H1 (cell line): Measurements from ENCODE around the gene COL4A3. TPM values are rescaled to one million over a fixed set of nuclear protein-coding genes. Genes with fewer than 3 reads are reported as not detected.

Experiments
- CTCF ChIA-PET: fragments of 300-600 bp; sonication (Branson Sonifier 250); formaldehyde crosslinking; loops from one replicate; lab custom pipeline; 2021; ENCODE audit not compliant: partially characterized antibody; lab: Charles Lee
- POLR2A ChIA-PET: fragments of 300-600 bp; sonication (Branson Sonifier 250); formaldehyde crosslinking; loops from one replicate; lab custom pipeline; 2021; ENCODE audit warnings: inconsistent platforms; ENCODE audit not compliant: partially characterized antibody; lab: Charles Lee
- DNase-seq, 2 experiments: peaks; one replicate each; pipeline versions ENCODE4 v3.0.0 to v3.0.0-alpha.2; 2010 to 2022; ENCODE audit warnings: low spot score in 2 of 2, low read depth in 1 of 2, mixed read lengths in 1 of 2
- FAIRE-seq: peaks from 2 replicates; lab custom pipeline; 2011; peaks lifted over from hg19 to GRCh38; lab: Jason Lieb, UNC
- H2AFZ ChIP-seq: 2 replicates; pipeline ENCODE4 v1.8.1; 2012; ENCODE audit warnings: low read length, inconsistent platforms
- H2AK5ac ChIP-seq: 2 replicates; pipeline ENCODE4 v1.6.1; 2013; ENCODE audit warnings: low read depth, low read length
- H2BK120ac ChIP-seq: replicated peaks from 2 replicates; pipeline ENCODE3; 2013; ENCODE audit warnings: low read depth, low read length, inconsistent platforms
- H2BK12ac ChIP-seq: 2 replicates; pipeline ENCODE4 v1.6.1; 2013; ENCODE audit warnings: low read depth, low read length
- H2BK15ac ChIP-seq: 2 replicates; pipeline ENCODE4 v1.6.1; 2013; ENCODE audit warnings: low read length
- H2BK20ac ChIP-seq: 2 replicates; pipeline ENCODE4 v1.6.1; 2013; ENCODE audit warnings: low read length
- H2BK5ac ChIP-seq: 2 replicates; pipeline ENCODE4 v1.6.1; 2013; ENCODE audit warnings: low read depth, low read length
- H3K14ac ChIP-seq: 2 replicates; pipeline ENCODE4 v1.6.1; 2013; ENCODE audit warnings: inconsistent platforms; ENCODE audit not compliant: insufficient read length
- H3K18ac ChIP-seq: 2 replicates; pipeline ENCODE4 v1.6.1; 2013; ENCODE audit warnings: low read length; ENCODE audit errors: extremely low read depth
- H3K23ac ChIP-seq: 2 replicates; pipeline ENCODE4 v1.6.1; 2013; ENCODE audit warnings: inconsistent platforms; ENCODE audit not compliant: insufficient read length
- H3K23me2 ChIP-seq: 2 replicates; pipeline ENCODE4 v1.6.1; 2013; ENCODE audit warnings: low read depth, low read length
- H3K27ac ChIP-seq: 2 replicates; pipeline ENCODE4 v1.6.1; 2011; ENCODE audit warnings: low read depth, low read length, inconsistent platforms
- H3K27me3 ChIP-seq, 4 experiments: replicated peaks in 1 of 4; 1 replicate in 1 of 4; 2 replicates in 3 of 4; pipeline versions ENCODE4 v1.6.1 to v1.8.1; 2011 to 2013; ENCODE audit warnings: low read length in 3 of 4, mild to moderate bottlenecking in 3 of 4, inconsistent platforms in 2 of 4, mixed read lengths in 2 of 4, moderate library complexity in 1 of 4; ENCODE audit not compliant: control insufficient read depth in 3 of 4, insufficient read depth in 3 of 4; ENCODE audit errors: extremely low read depth in 1 of 4
- H3K36me3 ChIP-seq, 4 experiments: 2 replicates each; pipeline versions ENCODE4 v1.6.1 to v1.8.1; 2011 to 2013; ENCODE audit warnings: mild to moderate bottlenecking in 4 of 4, low read length in 3 of 4, moderate library complexity in 2 of 4, control low read depth in 1 of 4, inconsistent platforms in 1 of 4; ENCODE audit not compliant: insufficient read depth in 4 of 4, control insufficient read depth in 2 of 4
- H3K4ac ChIP-seq: replicated peaks from 2 replicates; pipeline ENCODE3; 2013; ENCODE audit warnings: low read length, low read depth, mixed read lengths, inconsistent platforms; ENCODE audit not compliant: insufficient read length
- H3K4me1 ChIP-seq, 4 experiments: replicated peaks in 1 of 4; 1 replicate in 1 of 4; 2 replicates in 3 of 4; pipeline versions ENCODE4 v1.6.1 to v1.8.1; 2011 to 2013; ENCODE audit warnings: low read length in 3 of 4, inconsistent platforms in 2 of 4, mixed read lengths in 1 of 4; ENCODE audit not compliant: insufficient read depth in 4 of 4, control insufficient read depth in 3 of 4
- H3K4me2 ChIP-seq, 2 experiments: 2 replicates each; pipeline versions ENCODE4 v1.6.1 to v1.8.1; 2011 to 2013; ENCODE audit warnings: low read depth in 2 of 2, low read length in 2 of 2, control low read depth in 1 of 2, inconsistent platforms in 1 of 2, mild to moderate bottlenecking in 1 of 2; ENCODE audit not compliant: insufficient read depth in 1 of 2
- H3K4me3 ChIP-seq, 4 experiments: fragments of 200-600, 300-600 bp in 1 of 4; sonication (generic), shearing (Covaris generic), sonication (Bioruptor Twin) in 1 of 4; 2 replicates each; pipeline versions ENCODE4 v1.5.1 to v1.8.1; 2011 to 2016; ENCODE audit warnings: low read length in 4 of 4, low read depth in 3 of 4, control low read depth in 2 of 4, inconsistent platforms in 2 of 4, mild to moderate bottlenecking in 2 of 4, mixed read lengths in 1 of 4, moderate library complexity in 1 of 4; ENCODE audit not compliant: insufficient read depth in 2 of 4; ENCODE audit errors: extremely low read depth in 1 of 4
- H3K56ac ChIP-seq: replicated peaks from 2 replicates; pipeline ENCODE3; 2013; ENCODE audit warnings: low read depth, mild to moderate bottlenecking, mixed read lengths, low read length, inconsistent platforms; ENCODE audit not compliant: insufficient read length
- H3K79me1 ChIP-seq: 2 replicates; pipeline ENCODE4 v1.6.1; 2013; ENCODE audit warnings: low read depth, low read length, control low read depth
- H3K79me2 ChIP-seq, 2 experiments: 2 replicates each; pipeline versions ENCODE4 v1.6.1 to v1.8.1; 2012 to 2013; ENCODE audit warnings: low read length in 2 of 2, mild to moderate bottlenecking in 2 of 2, inconsistent platforms in 1 of 2; ENCODE audit not compliant: insufficient read depth in 2 of 2, control insufficient read depth in 1 of 2
- H3K9ac ChIP-seq, 4 experiments: replicated peaks in 1 of 4; 1 replicate in 1 of 4; 2 replicates in 3 of 4; pipeline versions ENCODE4 v1.6.1 to v1.8.1; 2011 to 2013; ENCODE audit warnings: low read depth in 3 of 4, low read length in 3 of 4, control low read depth in 2 of 4, mild to moderate bottlenecking in 2 of 4, moderate library complexity in 2 of 4, inconsistent platforms in 1 of 4; ENCODE audit errors: extremely low read depth in 1 of 4
- H3K9me3 ChIP-seq, 2 experiments: 2 replicates each; pipeline versions ENCODE4 v1.6.1 to v1.8.1; 2012 to 2013; ENCODE audit warnings: mild to moderate bottlenecking in 2 of 2, moderate library complexity in 2 of 2, control low read depth in 1 of 2, inconsistent platforms in 1 of 2, low read depth in 1 of 2, low read length in 1 of 2, mixed read lengths in 1 of 2; ENCODE audit not compliant: insufficient read depth in 2 of 2
- H4K20me1 ChIP-seq, 2 experiments: replicated peaks in 1 of 2; 2 replicates each; pipeline versions ENCODE3 to v1.8.1; 2011 to 2013; ENCODE audit warnings: inconsistent platforms in 2 of 2, low read length in 2 of 2, mild to moderate bottlenecking in 1 of 2; ENCODE audit not compliant: insufficient read depth in 2 of 2, control insufficient read depth in 1 of 2
- H4K5ac ChIP-seq: 2 replicates; pipeline ENCODE4 v1.6.1; 2013; ENCODE audit warnings: low read length, low read depth, mixed read lengths, inconsistent platforms; ENCODE audit not compliant: insufficient read length
- H4K8ac ChIP-seq: 2 replicates; pipeline ENCODE4 v1.8.0; 2013; ENCODE audit warnings: mild to moderate bottlenecking, moderate library complexity, low read length, inconsistent platforms; ENCODE audit not compliant: insufficient read depth; ENCODE audit errors: extremely low read depth
- H4K91ac ChIP-seq: replicated peaks from 2 replicates; pipeline ENCODE3; 2013; ENCODE audit warnings: low read length, mixed read lengths, inconsistent platforms; ENCODE audit not compliant: insufficient read length
- BRCA1 ChIP-seq: IDR thresholded peaks from 2 replicates; pipeline ENCODE4 v1.6.1; 2012; ENCODE audit warnings: low read depth, low read length, improper control_type of control experiment
- CBX8 ChIP-seq: fragments of 300-800, 300-1000 bp; sonication (generic); IDR thresholded peaks from 2 replicates; pipeline ENCODE4 v1.7.1; 2016; ENCODE audit warnings: low read depth, low read length, borderline replicate concordance
- CHD2 ChIP-seq: IDR thresholded peaks from 2 replicates; pipeline ENCODE4 v1.6.1; 2012; ENCODE audit warnings: low read length, improper control_type of control experiment
- KDM1A ChIP-seq: fragments of 200-600, 300-600 bp; sonication (generic); IDR thresholded peaks from 2 replicates; pipeline ENCODE4 v1.7.1; 2016; ENCODE audit warnings: mild to moderate bottlenecking, low read length, borderline replicate concordance
- MAFK ChIP-seq: IDR thresholded peaks from 2 replicates; pipeline ENCODE4 v1.6.1; 2012; ENCODE audit warnings: low read depth, mild to moderate bottlenecking, improper control_type of control experiment, low read length
- RAD21 ChIP-seq, 2 experiments: IDR thresholded peaks in 1 of 2; conservative IDR thresholded peaks in 1 of 2; 2 replicates each; pipeline ENCODE4 v1.6.1; 2011; ENCODE audit warnings: low read depth in 2 of 2, low read length in 2 of 2, improper control_type of control experiment in 1 of 2, inconsistent platforms in 1 of 2, mild to moderate bottlenecking in 1 of 2, moderate library complexity in 1 of 2
- RXRA ChIP-seq: IDR thresholded peaks from 2 replicates; pipeline ENCODE4 v1.6.1; 2011; ENCODE audit warnings: low read depth, mild to moderate bottlenecking, low read length, moderate library complexity; ENCODE audit not compliant: insufficient read depth
- SIN3A ChIP-seq, 2 experiments: IDR thresholded peaks in 1 of 2; conservative IDR thresholded peaks in 1 of 2; 2 replicates each; pipeline ENCODE4 v1.6.1; 2011 to 2012; ENCODE audit warnings: low read length in 2 of 2, improper control_type of control experiment in 1 of 2, low read depth in 1 of 2, mild to moderate bottlenecking in 1 of 2
- TAF1 ChIP-seq: IDR thresholded peaks from 2 replicates; pipeline ENCODE4 v1.6.1; 2011; ENCODE audit warnings: mild to moderate bottlenecking, low read depth, low read length
- TBP ChIP-seq: IDR thresholded peaks from 2 replicates; pipeline ENCODE4 v1.6.1; 2011; ENCODE audit warnings: low read depth, low read length, improper control_type of control experiment
- TEAD4 ChIP-seq: IDR thresholded peaks from 2 replicates; pipeline ENCODE4 v1.6.1; 2012; ENCODE audit warnings: low read depth, low read length, inconsistent platforms, mixed read lengths
- WGBS, 2 experiments: shearing (Covaris generic) in 1 of 2; methylation state at CpG; one replicate each; pipeline versions ENCODE4 v1.1.6 to v1.1.7; 2013 to 2015; ENCODE audit warnings: low lambda C conversion rate in 2 of 2, mixed read lengths in 2 of 2, inconsistent platforms in 1 of 2, low coverage in 1 of 2, missing lambda C conversion rate in 1 of 2; ENCODE audit not compliant: insufficient replicate concordance in 2 of 2, insufficient coverage in 1 of 2, insufficient read length in 1 of 2; ENCODE audit errors: extremely low coverage in 1 of 2, missing lambda C conversion rate in 1 of 2; 5-methylcytosine and 5-hydroxymethylcytosine counted together
- polyA plus RNA-seq, 7 experiments: library from polyadenylated mRNA; depleted of rRNA in 3 of 7; stranded (reverse) in 5 of 7; unstranded in 2 of 7; fragments of >200 nt in 5 of 7; fragments of 200-250 nt in 2 of 7; gene quantifications; 1 replicate in 5 of 7; 2 replicates in 1 of 7; 4 replicates in 1 of 7; pipeline versions ENCODE4 v1.2.1 to v1.2.3, GENCODE V29; 2011 to 2013; ENCODE audit warnings: missing spikeins in 2 of 7, mixed read lengths in 2 of 7
- total RNA-seq: library from RNA; stranded (reverse); fragmentation: NEBNext Ultra II Directional; extraction: Animal tissue kit (Norgen Biotek cat#: 25700); gene quantifications from 2 replicates; pipeline ENCODE4 v1.2.1, GENCODE V29; 2021
- TF ChIP-seq, protein P1 (sequence below): IDR thresholded peaks from 2 replicates; pipeline ENCODE4 v1.6.1; 2011; ENCODE audit warnings: low read depth, mild to moderate bottlenecking, low read length; ENCODE audit not compliant: insufficient read depth

The COL4A3 gene
- total and polyA plus RNA-seq, 2 of the 8 experiments (the other 6 are each of a cell fraction or from before 2014, with no cell fraction given) = 0.12 to 0.17 TPM

DNA sequence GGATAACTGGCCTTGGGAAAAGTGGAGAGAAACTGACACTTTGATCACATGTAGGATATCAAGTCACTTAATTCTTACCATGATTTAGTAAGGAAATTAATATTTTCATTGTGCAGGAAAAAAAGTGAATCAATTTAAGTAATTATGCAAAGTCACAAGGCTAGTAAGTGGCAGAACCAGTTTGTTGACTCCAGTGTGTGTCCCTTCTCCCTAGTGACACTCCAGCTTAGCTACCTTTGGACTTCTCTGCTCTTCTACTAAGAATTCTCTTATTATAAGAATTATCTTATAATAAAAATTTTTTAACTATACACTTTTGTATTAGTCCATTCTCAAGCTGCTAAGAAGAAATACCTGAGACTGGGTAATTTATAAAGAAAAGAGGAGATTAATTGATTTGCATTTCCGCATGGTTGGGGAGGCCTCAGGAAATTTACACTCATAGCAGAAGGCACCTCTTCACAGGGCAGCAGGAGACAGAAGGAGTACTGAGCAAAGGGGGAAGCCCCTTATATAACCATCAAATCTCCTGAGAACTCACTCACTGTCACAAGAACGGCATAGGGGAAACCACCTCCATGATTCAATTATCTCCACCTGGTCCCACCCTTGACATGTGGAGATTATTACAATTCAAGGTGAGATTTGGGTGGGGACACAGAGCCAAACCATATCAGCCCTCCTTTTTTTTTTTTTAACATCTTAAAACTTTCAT is 14.0 kb upstream of the COL4A3 start:
- Histone ChIP-seq H3K23me2 (no peaks in the 10 kb centered on the region), H3K4me1 (no peaks in the 10 kb centered on the region), H3K36me3 (no peaks in the 10 kb centered on the region), H3K27ac (no peak overlapping the region), H2BK20ac (no peak overlapping the region), H3K4me2 (no peak overlapping the region), H3K18ac (no peak overlapping the region), H3K9ac (no peak overlapping the region), H3K14ac (no peak overlapping the region), H2BK120ac (no peak overlapping the region), H3K4me3 (no peak overlapping the region), H3K79me2 (no peaks in the 10 kb centered on the region), H3K56ac (no peak overlapping the region), H2AFZ (no peak overlapping the region), H3K4ac (no peak overlapping the region), H4K8ac (no peak overlapping the region), H2BK12ac (no peak overlapping the region), H2BK15ac (no peak overlapping the region), H2AK5ac (no peak overlapping the region), H3K9me3 (peaks cover 3 to 9% of the 10 kb centered on the region in 2 experiments; a peak in 2 of 4 replicates), H4K91ac (no peak overlapping the region), H3K79me1 (no peaks in the 10 kb centered on the region), H2BK5ac (no peak overlapping the region), H4K20me1 (no peaks in the 10 kb centered on the region), H3K27me3 (no peaks in the 10 kb centered on the region), H3K23ac (no peak overlapping the region), H4K5ac (no peak overlapping the region)
- WGBS, 2 experiments = 94% methylated on average over 2 of the region's 2 CpGs; no CpG with 5 or more reads in 1 of the 2 experiments
- TF ChIP-seq, protein P1, sequence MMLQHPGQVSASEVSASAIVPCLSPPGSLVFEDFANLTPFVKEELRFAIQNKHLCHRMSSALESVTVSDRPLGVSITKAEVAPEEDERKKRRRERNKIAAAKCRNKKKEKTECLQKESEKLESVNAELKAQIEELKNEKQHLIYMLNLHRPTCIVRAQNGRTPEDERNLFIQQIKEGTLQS = no peak
- TF ChIP-seq RAD21 (IDR thresholded peaks at IDR 0.05 in 1 of 2, conservative IDR thresholded peaks at IDR 0.05 in 1 of 2; ENCODE audit: low read depth in 2 of 2, low read length in 2 of 2) = no peak
- TF ChIP-seq TEAD4 = no peak
- TF ChIP-seq CHD2 = no peak
- no peak for TF ChIP-seq SIN3A (conservative IDR thresholded peaks at IDR 0.05 in 1 of 2, IDR thresholded peaks at IDR 0.05 in 1 of 2; ENCODE audit: low read depth in 1 of 2, low read length in 2 of 2)
- TF ChIP-seq TAF1 = no peak
- no peak for TF ChIP-seq BRCA1
- TF ChIP-seq MAFK = no peak
- TF ChIP-seq KDM1A = no peak
- TF ChIP-seq RXRA = no peak
- no peak for TF ChIP-seq TBP
- TF ChIP-seq CBX8 = no peak
- DNase-seq = no peak
- FAIRE-seq = no peak
- ChIA-PET POLR2A (no interaction called here), CTCF (no interaction called here)
